OCI-LY3 (cell line): ENCODE results near the gene WWOX.

ENCODE experiments used
- EZH2phosphoT487 ChIP-seq: fragments of 200-600 bp; shearing (Covaris generic); IDR thresholded peaks from 2 replicates; pipeline ENCODE4 v1.6.1; 2018; ENCODE audit warnings: antibody characterized with exemption, mixed run types, low read depth
- TF ChIP-seq, protein P1 (sequence below): fragments of 200-600, 300-600 bp; sonication (generic); IDR thresholded peaks from 2 replicates; pipeline ENCODE4 v1.5.1; 2014; ENCODE audit warnings: antibody characterized with exemption, low read length, low read depth

DNA sequence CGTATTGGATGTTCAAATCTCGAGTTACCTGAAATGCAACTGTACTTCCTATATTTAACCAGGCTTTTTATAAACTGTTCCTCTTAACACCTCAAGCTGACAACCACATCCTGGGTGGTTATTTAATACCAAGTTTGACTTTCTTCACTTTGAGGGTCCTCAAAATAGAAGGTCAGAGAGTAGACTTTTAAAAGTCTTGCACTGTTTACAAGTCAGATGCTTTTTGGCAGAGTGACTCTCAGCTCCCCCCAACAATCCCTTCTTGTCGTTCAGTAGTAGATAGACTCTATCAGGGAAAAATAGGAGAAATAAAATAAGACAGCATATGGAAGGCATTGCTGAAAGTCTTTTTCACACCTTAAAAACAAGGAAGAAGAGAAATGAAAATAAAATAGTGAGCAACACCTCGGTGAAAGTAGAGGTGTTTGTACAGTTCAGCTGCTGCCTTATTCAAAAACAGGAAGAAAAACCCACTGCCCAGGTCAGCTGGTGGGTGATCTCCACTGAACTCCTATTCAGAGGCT is 650.4 kb downstream of the WWOX start:
- TF ChIP-seq, protein P1, sequence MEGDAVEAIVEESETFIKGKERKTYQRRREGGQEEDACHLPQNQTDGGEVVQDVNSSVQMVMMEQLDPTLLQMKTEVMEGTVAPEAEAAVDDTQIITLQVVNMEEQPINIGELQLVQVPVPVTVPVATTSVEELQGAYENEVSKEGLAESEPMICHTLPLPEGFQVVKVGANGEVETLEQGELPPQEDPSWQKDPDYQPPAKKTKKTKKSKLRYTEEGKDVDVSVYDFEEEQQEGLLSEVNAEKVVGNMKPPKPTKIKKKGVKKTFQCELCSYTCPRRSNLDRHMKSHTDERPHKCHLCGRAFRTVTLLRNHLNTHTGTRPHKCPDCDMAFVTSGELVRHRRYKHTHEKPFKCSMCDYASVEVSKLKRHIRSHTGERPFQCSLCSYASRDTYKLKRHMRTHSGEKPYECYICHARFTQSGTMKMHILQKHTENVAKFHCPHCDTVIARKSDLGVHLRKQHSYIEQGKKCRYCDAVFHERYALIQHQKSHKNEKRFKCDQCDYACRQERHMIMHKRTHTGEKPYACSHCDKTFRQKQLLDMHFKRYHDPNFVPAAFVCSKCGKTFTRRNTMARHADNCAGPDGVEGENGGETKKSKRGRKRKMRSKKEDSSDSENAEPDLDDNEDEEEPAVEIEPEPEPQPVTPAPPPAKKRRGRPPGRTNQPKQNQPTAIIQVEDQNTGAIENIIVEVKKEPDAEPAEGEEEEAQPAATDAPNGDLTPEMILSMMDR, result no peak
- TF ChIP-seq EZH2phosphoT487, result no peak
